B cell (primary cell): Measurements from ENCODE around the gene MIPEP. TPM values are rescaled to one million over a fixed set of nuclear protein-coding genes. Genes with fewer than 3 reads are reported as not detected.
A peak's percentile ranks its signal among the peaks of the same experiment; 100 is the strongest.

Experiments
- ATAC-seq: fragments of 200-7000 bp; cut with Tn5 transposase; one replicate; pipeline ENCODE4 v1.10.0; 2021; ENCODE audit warnings: low read depth, mild to moderate bottlenecking, moderate number of reproducible peaks, moderate library complexity
- CTCF ChIA-PET: fragments of 350-600 bp; sonication (Branson Sonifier 250); formaldehyde crosslinking; loops from one replicate; lab custom pipeline; 2021; ENCODE audit warnings: antibody characterized with exemption, inconsistent platforms; lab: Charles Lee
- POLR2A ChIA-PET: fragments of 350-600 bp; sonication (Branson Sonifier 250); formaldehyde crosslinking; loops from one replicate; lab custom pipeline; 2021; ENCODE audit warnings: antibody characterized with exemption; lab: Charles Lee
- DNase-seq: peaks from one replicate; pipeline ENCODE4 v3.0.0; 2013
- H2AFZ ChIP-seq: 2 replicates; pipeline ENCODE4 v1.6.1; 2012; ENCODE audit warnings: mild to moderate bottlenecking, low read depth, low read length; ENCODE audit not compliant: insufficient read depth, poor library complexity, severe bottlenecking
- H3K27ac ChIP-seq, 2 donors: 1 replicate in 1 of 2; 2 replicates in 1 of 2; pipeline ENCODE4 v1.5.1; 2012 to 2013; ENCODE audit warnings: low read length in 2 of 2, mild to moderate bottlenecking in 2 of 2, moderate library complexity in 1 of 2
- H3K27me3 ChIP-seq, 4 experiments: fragments of 200-600 bp in 1 of 4; sonication (generic) in 1 of 4; replicated peaks in 1 of 4; 1 replicate in 2 of 4; 2 replicates in 2 of 4; pipeline versions ENCODE4 v1.6.1 to v1.7.0; 2013 to 2016; ENCODE audit warnings: low read length in 3 of 4, mild to moderate bottlenecking in 2 of 4, mixed read lengths in 1 of 4, moderate library complexity in 1 of 4; ENCODE audit not compliant: insufficient read depth in 4 of 4, control insufficient read depth in 3 of 4; ENCODE audit errors: control extremely low read depth in 1 of 4
- H3K36me3 ChIP-seq, 2 experiments: replicated peaks in 1 of 2; 1 replicate in 1 of 2; 2 replicates in 1 of 2; pipeline versions ENCODE4 v1.6.1 to v1.7.1; 2013; ENCODE audit warnings: low read length in 1 of 2; ENCODE audit not compliant: insufficient read depth in 2 of 2, control insufficient read depth in 1 of 2; ENCODE audit errors: control extremely low read depth in 1 of 2, extremely low read depth in 1 of 2
- H3K4me1 ChIP-seq, 2 donors: fragments of 200-600 bp in 1 of 2; sonication (generic) in 1 of 2; 1 replicate in 1 of 2; 2 replicates in 1 of 2; pipeline versions ENCODE4 v1.5.1 to v1.6.1; 2013 to 2017; ENCODE audit warnings: low read length in 2 of 2; ENCODE audit not compliant: control insufficient read depth in 2 of 2, insufficient read depth in 2 of 2
- H3K4me2 ChIP-seq: replicated peaks from 2 replicates; pipeline ENCODE3; 2012; ENCODE audit warnings: mild to moderate bottlenecking, low read depth, low read length; ENCODE audit not compliant: poor library complexity, severe bottlenecking
- H3K4me3 ChIP-seq, 5 experiments: fragments of 200-600 bp in 1 of 5; sonication (generic) in 1 of 5; 1 replicate in 3 of 5; 2 replicates in 2 of 5; pipeline versions ENCODE4 v1.5.1 to v1.7.0; 2011 to 2016; ENCODE audit warnings: low read length in 4 of 5, mild to moderate bottlenecking in 4 of 5, low read depth in 2 of 5, control low read depth in 1 of 5, moderate library complexity in 1 of 5; ENCODE audit not compliant: insufficient read depth in 1 of 5; ENCODE audit errors: control extremely low read depth in 1 of 5, extremely low read depth in 1 of 5
- H3K79me2 ChIP-seq: fragments of 200-600 bp; sonication (generic); one replicate; pipeline ENCODE4 v1.6.0; 2016; ENCODE audit warnings: low read length; ENCODE audit not compliant: control insufficient read depth, insufficient read depth
- H3K9ac ChIP-seq: fragments of 200-600 bp; sonication (generic); 2 replicates; pipeline ENCODE4 v1.6.1; 2017; ENCODE audit warnings: mild to moderate bottlenecking, low read length, moderate library complexity
- H3K9me3 ChIP-seq, 3 donors: one replicate each; pipeline versions ENCODE4 v1.6.1 to v1.7.1; 2013; ENCODE audit warnings: low read length in 2 of 3; ENCODE audit not compliant: control insufficient read depth in 2 of 3, insufficient read depth in 1 of 3; ENCODE audit errors: control extremely low read depth in 1 of 3
- H4K20me1 ChIP-seq: 2 replicates; pipeline ENCODE4 v1.6.0; 2012; ENCODE audit warnings: mild to moderate bottlenecking, low read length; ENCODE audit not compliant: insufficient read depth, control insufficient read depth, poor library complexity, severe bottlenecking
- H3K27ac Mint-ChIP-seq: one replicate; pipeline ENCODE4 v1.8.0; 2021; ENCODE audit warnings: mixed read lengths
- H3K27me3 Mint-ChIP-seq: one replicate; pipeline ENCODE4 v1.8.0; 2021; ENCODE audit warnings: mixed read lengths
- H3K4me1 Mint-ChIP-seq: one replicate; pipeline ENCODE4 v1.8.0; 2021; ENCODE audit warnings: mixed read lengths
- H3K4me3 Mint-ChIP-seq: one replicate; pipeline ENCODE4 v1.8.0; 2021; ENCODE audit warnings: mixed read lengths
- H3K9me3 Mint-ChIP-seq: one replicate; pipeline ENCODE4 v1.8.0; 2022; ENCODE audit warnings: mixed read lengths; ENCODE audit not compliant: insufficient read depth
- CTCF ChIP-seq: fragments of 200-600 bp; IDR thresholded peaks from one replicate; pipeline ENCODE4 v1.8.0; 2022; ENCODE audit warnings: antibody characterized with exemption, mild to moderate bottlenecking
- EZH2 ChIP-seq: IDR thresholded peaks from 2 replicates; pipeline ENCODE4 v1.6.1; 2012; ENCODE audit warnings: borderline replicate concordance, low read depth, mild to moderate bottlenecking, moderate library complexity, low read length; ENCODE audit not compliant: insufficient read depth, poor library complexity, severe bottlenecking
- WGBS: methylation state at CpG from one replicate; pipeline ENCODE4 v1.1.5; 2013; ENCODE audit warnings: missing lambda C conversion rate; ENCODE audit not compliant: insufficient coverage; 5-methylcytosine and 5-hydroxymethylcytosine counted together
- intact Hi-C: fragments of 100-400 bp; cut with micrococcal nuclease; formaldehyde crosslinking; loops from one replicate; pipeline ENCODE4 v1.10.0; 2022
- polyA plus RNA-seq: library from polyadenylated mRNA; depleted of rRNA; stranded (reverse); fragments of >200 nt; gene quantifications from 2 replicates; pipeline ENCODE4 v1.2.3, GENCODE V29; 2012
- total RNA-seq, 2 donors: library from RNA; stranded (reverse); fragments of 120-200 nt in 1 of 2; gene quantifications; 1 replicate in 1 of 2; 2 replicates in 1 of 2; pipeline versions ENCODE4 v1.2.3 to v1.2.4, GENCODE V29; 2013 to 2022

Gene MIPEP
- total and polyA plus RNA-seq, 2 donors (not counting 1 experiment from before 2014, with no cell fraction given) = 6.2 to 16.9 TPM

GRCh38 chr13:23902975-23903905 lies 14.0 kb upstream of the MIPEP start:
- H2AFZ ChIP-seq = peak overlapping the region; percentile 51
- no peaks in the 10 kb centered on the region for H4K20me1 ChIP-seq
- Mint-ChIP-seq H3K4me1 (peaks cover 4% of the 10 kb centered on the region), H3K4me3 (no peak overlapping the region), H3K27me3 (peaks cover 31% of the 10 kb centered on the region), H3K27ac (no peak overlapping the region), H3K9me3 (no peaks in the 10 kb centered on the region)
- DNase-seq = peak; percentile 13
- no peak overlapping the region for H3K27ac ChIP-seq
- intact Hi-C loops = no loop called here
- no peak overlapping the region for H3K4me3 ChIP-seq
- no peaks in the 10 kb centered on the region for H3K36me3 ChIP-seq
- peaks cover 9% of the 10 kb centered on the region in 2 donors for H3K4me1 ChIP-seq
- H3K79me2 ChIP-seq = no peaks in the 10 kb centered on the region
- no peak for ATAC-seq
- TF ChIP-seq CTCF (no peak), EZH2 (peak; percentile 40)
- peaks cover 0 to 48% (median 33%) of the 10 kb centered on the region in 4 experiments for H3K27me3 ChIP-seq
- H3K4me2 ChIP-seq = peak overlapping the region; percentile 55
- ChIA-PET CTCF (interaction anchor here (1.0 kb wide), 1 partner anchor 340 kb away, joined by 3 read pairs; no protein-coding TSS in a partner anchor), POLR2A (no interaction called here)
- 10% methylated on average over 55 of the region's 67 CpGs for WGBS
- H3K9me3 ChIP-seq = no peaks in the 10 kb centered on the region
- H3K9ac ChIP-seq = no peak overlapping the region

GRCh38 chr13:23901365-23901764 lies 12.2 kb upstream of the MIPEP start:
- DNase-seq (no peak), ATAC-seq (no peak)
- peaks cover 32% of the 10 kb centered on the region for H3K27me3 Mint-ChIP-seq
- peaks cover 9% of the 10 kb centered on the region in 2 donors for H3K4me1 ChIP-seq
- peaks cover 0 to 42% (median 34%) of the 10 kb centered on the region in 4 experiments for H3K27me3 ChIP-seq
- no peaks in the 10 kb centered on the region for H3K9me3 ChIP-seq
- no peaks in the 10 kb centered on the region for H3K79me2 ChIP-seq
- peaks cover 4% of the 10 kb centered on the region for H3K4me1 Mint-ChIP-seq
- ChIA-PET CTCF (interaction anchor here (0.7 to 1.4 kb wide), 2 partner anchors 24 to 435 kb away, joined by 3 read pairs; no protein-coding TSS in a partner anchor), POLR2A (no interaction called here)
- H3K27ac Mint-ChIP-seq = no peak overlapping the region
- TF ChIP-seq CTCF (no peak), EZH2 (no peak)
- no peaks in the 10 kb centered on the region for H3K9me3 Mint-ChIP-seq
- intact Hi-C loops = no loop called here
- WGBS = 71% methylated on average over 2 of the region's 4 CpGs
- H4K20me1 ChIP-seq = no peaks in the 10 kb centered on the region
- no peak overlapping the region for H2AFZ ChIP-seq
- H3K36me3 ChIP-seq = no peaks in the 10 kb centered on the region
- H3K27ac ChIP-seq = no peak overlapping the region
- no peak overlapping the region for H3K4me3 Mint-ChIP-seq
- no peak overlapping the region for H3K4me3 ChIP-seq
- H3K4me2 ChIP-seq = no peak overlapping the region
- H3K9ac ChIP-seq = no peak overlapping the region
